Activated CD4-positive, alpha-beta memory T cell treated with anti-CD3 and anti-CD28 coated beads for 36 hours (primary cell): ENCODE results near the gene IQSEC3. TPM values are rescaled to one million over a fixed set of nuclear protein-coding genes. Genes with fewer than 3 reads are reported as not detected.

ENCODE experiments used
- total RNA-seq, 2 experiments: library from RNA; stranded (reverse); gene quantifications; one replicate each; pipeline ENCODE4 v1.2.3, GENCODE V29; 2021

The IQSEC3 gene
- total RNA-seq, 2 experiments from 2014 or later: 0.17 to 0.29 TPM

Other genes starting within 250 kb of the IQSEC3 start
- under 1 TPM in 1 of 2 experiments, not detected in 1; 0.43 TPM for gene SLC6A12, start 147.4 kb downstream of the IQSEC3 start, total RNA-seq
- gene SLC6A13, start 196.1 kb downstream of the IQSEC3 start, total RNA-seq: under 1 TPM in 1 of 2 experiments, not detected in 1; 0.39 TPM